HEK293T (cell line): Measurements from ENCODE around the gene PPP6R1.

Source experiments
- CTCF ChIA-PET: fragments of 350-600 bp; formaldehyde crosslinking; extraction: SDS; loops from one replicate; lab custom pipeline; 2021; ENCODE audit warnings: antibody characterized with exemption, inconsistent platforms; lab: Yijun Ruan, JAX
- POLR2A ChIA-PET: fragments of 350-600 bp; formaldehyde crosslinking; extraction: SDS; loops from one replicate; lab custom pipeline; 2020; ENCODE audit warnings: antibody characterized with exemption, inconsistent platforms; lab: Yijun Ruan, JAX
- DNase-seq: peaks from one replicate; pipeline ENCODE4 v3.0.0; 2012; ENCODE audit warnings: mixed read lengths; ENCODE audit errors: extremely low spot score
- ARNT ChIP-seq: fragments of 450-650 bp; IDR thresholded peaks from 2 replicates; pipeline ENCODE4 v1.6.1; 2017; ENCODE audit warnings: mild to moderate bottlenecking
- BHLHE40 ChIP-seq: fragments of 450-650 bp; IDR thresholded peaks from 2 replicates; pipeline ENCODE4 v1.6.1; 2016; ENCODE audit warnings: mild to moderate bottlenecking, moderate library complexity, borderline replicate concordance
- CTBP1 ChIP-seq: fragments of 450-650 bp; IDR thresholded peaks from 2 replicates; pipeline ENCODE4 v1.6.1; 2016; ENCODE audit warnings: borderline replicate concordance
- ELF4 ChIP-seq: fragments of 450-650 bp; IDR thresholded peaks from 2 replicates; pipeline ENCODE4 v1.6.1; 2017; ENCODE audit warnings: antibody characterized with exemption
- FOXA1 ChIP-seq: fragments of 450-650 bp; IDR thresholded peaks from 2 replicates; pipeline ENCODE4 v1.6.1; 2016; ENCODE audit warnings: mild to moderate bottlenecking
- FOXK2 ChIP-seq: fragments of 450-650 bp; IDR thresholded peaks from 2 replicates; pipeline ENCODE4 v1.6.1; 2016; ENCODE audit warnings: mild to moderate bottlenecking
- FOXM1 ChIP-seq: fragments of 450-650 bp; IDR thresholded peaks from 2 replicates; pipeline ENCODE4 v1.6.1; 2017; ENCODE audit warnings: mild to moderate bottlenecking, borderline replicate concordance
- HDGF ChIP-seq: fragments of 450-650 bp; IDR thresholded peaks from 2 replicates; pipeline ENCODE4 v1.6.1; 2017; ENCODE audit warnings: antibody characterized with exemption, borderline replicate concordance
- L3MBTL2 ChIP-seq: fragments of 450-650 bp; conservative IDR thresholded peaks from 2 replicates; pipeline ENCODE4 v1.6.1; 2016; ENCODE audit warnings: mild to moderate bottlenecking
- LEF1 ChIP-seq: fragments of 450-650 bp; IDR thresholded peaks from 2 replicates; pipeline ENCODE4 v1.6.1; 2017; ENCODE audit warnings: mild to moderate bottlenecking, borderline replicate concordance
- NFRKB ChIP-seq: fragments of 450-650 bp; IDR thresholded peaks from 2 replicates; pipeline ENCODE4 v1.6.1; 2016; ENCODE audit warnings: mild to moderate bottlenecking, moderate library complexity
- SP1 ChIP-seq: fragments of 450-650 bp; IDR thresholded peaks from 2 replicates; pipeline ENCODE4 v1.6.1; 2017
- SUZ12 ChIP-seq: fragments of 450-650 bp; IDR thresholded peaks from 2 replicates; pipeline ENCODE4 v1.6.1; 2016; ENCODE audit warnings: mild to moderate bottlenecking
- TARDBP ChIP-seq: fragments of 450-650 bp; IDR thresholded peaks from 2 replicates; pipeline ENCODE4 v1.6.1; 2016
- ZNF384 ChIP-seq: fragments of 450-650 bp; IDR thresholded peaks from 2 replicates; pipeline ENCODE4 v1.6.1; 2016
- TF ChIP-seq, protein P1 (sequence below): fragments of 450-650 bp; IDR thresholded peaks from 2 replicates; pipeline ENCODE4 v1.6.1; 2016

Gene PPP6R1

DNA sequence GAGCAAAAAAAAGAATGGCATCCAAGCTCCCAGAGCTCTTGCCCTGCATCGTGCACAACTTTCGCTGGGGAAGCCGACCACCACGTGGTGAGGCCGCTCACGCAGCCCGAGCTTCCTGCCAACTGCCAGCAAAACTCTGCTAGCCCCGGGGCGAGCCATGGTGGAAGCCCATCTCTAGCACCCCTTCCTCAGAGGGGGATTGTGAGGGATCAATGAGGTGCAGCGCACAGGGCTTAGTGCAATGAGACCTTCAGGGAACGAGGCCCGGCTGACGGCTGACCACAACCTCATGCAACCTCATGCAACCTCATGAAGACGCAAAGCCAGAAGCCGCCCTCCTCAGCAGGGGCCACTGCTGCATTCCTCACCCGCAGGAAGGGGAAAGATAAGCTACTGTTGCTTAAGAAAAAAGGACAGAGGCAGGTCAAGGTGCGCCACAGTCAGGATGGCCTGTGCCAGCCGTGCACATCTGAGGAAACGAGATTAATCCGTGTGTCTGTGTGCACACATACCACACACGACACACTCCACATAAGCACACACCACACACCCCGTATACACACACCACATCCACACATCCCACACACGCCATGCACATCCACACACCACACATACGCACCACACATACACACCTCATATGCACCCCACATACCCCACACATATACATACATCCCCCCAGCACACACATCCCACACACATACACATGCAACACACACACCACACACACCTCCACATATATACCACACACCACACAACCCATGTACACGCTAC, 11.5 kb upstream of the PPP6R1 start:
- POLR2A ChIA-PET: interaction anchor here (1.5 to 2.1 kb wide), 2 partner anchors 9 to 11 kb away, joined by 5 to 7 read pairs; partner anchors contain the start of gene PPP6R1
- TF ChIP-seq ELF4 (no peak), L3MBTL2 (no peak), FOXA1 (no peak), TARDBP (peak; percentile 81)
- CTCF ChIA-PET: no interaction called here
- no peak for DNase-seq

GRCh38 chr19:55269299-55269698, 10.5 kb upstream of the PPP6R1 start:
- ChIA-PET CTCF (interaction anchor here (0.6 kb wide), 1 partner anchor 1040 kb away, joined by 3 read pairs; no protein-coding TSS in a partner anchor), POLR2A (interaction anchor here (1.5 kb wide), 1 partner anchor 10 kb away, joined by 7 read pairs; the partner anchor contains the start of gene PPP6R1)
- no peak for DNase-seq
- TF ChIP-seq NFRKB: no peak
- TF ChIP-seq LEF1: no peak
- TF ChIP-seq FOXM1: no peak
- TF ChIP-seq FOXA1: no peak
- TF ChIP-seq ARNT: no peak
- TF ChIP-seq L3MBTL2: no peak
- no peak for TF ChIP-seq TARDBP
- TF ChIP-seq, protein P1, sequence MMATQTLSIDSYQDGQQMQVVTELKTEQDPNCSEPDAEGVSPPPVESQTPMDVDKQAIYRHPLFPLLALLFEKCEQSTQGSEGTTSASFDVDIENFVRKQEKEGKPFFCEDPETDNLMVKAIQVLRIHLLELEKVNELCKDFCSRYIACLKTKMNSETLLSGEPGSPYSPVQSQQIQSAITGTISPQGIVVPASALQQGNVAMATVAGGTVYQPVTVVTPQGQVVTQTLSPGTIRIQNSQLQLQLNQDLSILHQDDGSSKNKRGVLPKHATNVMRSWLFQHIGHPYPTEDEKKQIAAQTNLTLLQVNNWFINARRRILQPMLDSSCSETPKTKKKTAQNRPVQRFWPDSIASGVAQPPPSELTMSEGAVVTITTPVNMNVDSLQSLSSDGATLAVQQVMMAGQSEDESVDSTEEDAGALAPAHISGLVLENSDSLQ: no peak
- no peak for TF ChIP-seq ELF4
- TF ChIP-seq SP1: no peak
- no peak for TF ChIP-seq SUZ12
- TF ChIP-seq FOXK2: no peak
- TF ChIP-seq BHLHE40: no peak
- no peak for TF ChIP-seq CTBP1
- TF ChIP-seq HDGF: no peak

DNA sequence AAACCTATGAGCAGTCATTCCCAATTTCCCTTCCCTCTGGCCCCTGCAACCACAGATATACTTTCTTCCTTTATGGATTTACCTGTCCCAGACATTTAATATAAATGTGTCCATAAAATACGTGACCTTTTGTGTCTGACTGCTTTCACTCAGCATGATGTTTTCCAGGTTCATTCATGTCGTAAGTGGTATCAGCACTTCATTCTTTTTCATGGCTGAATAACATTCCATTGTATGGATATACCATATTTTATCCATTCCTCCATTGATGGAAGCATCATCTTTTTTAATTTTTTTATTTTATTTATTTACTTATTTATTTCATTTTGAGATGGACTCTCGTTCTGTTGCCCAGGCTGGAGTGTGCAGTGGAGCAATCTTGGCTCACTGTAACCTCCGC, 8.0 kb upstream of the PPP6R1 start:
- ChIA-PET POLR2A (no interaction called here), CTCF (no interaction called here)
- DNase-seq: no peak
- TF ChIP-seq FOXM1 (no peak), FOXK2 (no peak), BHLHE40 (no peak), SUZ12 (no peak), L3MBTL2 (no peak), ZNF384 (no peak)

- ChIA-PET CTCF (no interaction called here), POLR2A (no interaction called here)
These were observed 7.6 kb upstream of the PPP6R1 start for GRCh38 chr19:55266404-55266803.

GRCh38 chr19:55265723-55266386, 7.0 kb upstream of the PPP6R1 start:
- no peak for DNase-seq
- TF ChIP-seq FOXA1 (no peak), ZNF384 (no peak), ELF4 (no peak), SUZ12 (no peak), NFRKB (no peak), SP1 (no peak), CTBP1 (no peak), BHLHE40 (no peak), FOXM1 (no peak)
- ChIA-PET CTCF (no interaction called here), POLR2A (no interaction called here)

More at GRCh38 chr19:55266404-55266803, 7.6 kb upstream of the PPP6R1 start:
- TF ChIP-seq LEF1 (no peak), FOXK2 (no peak), L3MBTL2 (no peak), TARDBP (no peak), SUZ12 (no peak), FOXM1 (no peak)
- TF ChIP-seq, protein P1: no peak
- DNase-seq: no peak

DNA sequence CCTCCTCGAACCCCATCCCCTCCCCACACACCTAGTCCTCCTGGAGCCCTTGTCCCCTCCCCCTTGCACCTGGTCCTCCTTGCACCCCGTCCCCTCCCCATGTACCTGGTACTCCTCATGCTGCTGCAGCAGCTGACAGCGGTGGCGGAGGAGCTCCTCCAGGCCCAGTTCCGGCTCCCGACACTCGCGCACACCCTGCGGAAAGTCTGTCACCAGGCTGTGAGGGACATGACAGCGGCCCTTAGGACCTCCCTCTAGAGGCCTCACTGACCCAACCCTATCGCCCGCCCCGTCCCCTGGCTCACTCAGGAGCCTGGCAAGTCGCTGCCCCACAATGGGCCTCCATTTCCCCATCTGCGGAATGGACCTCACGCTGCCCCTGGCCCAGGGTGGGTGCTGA, 6.4 kb upstream of the PPP6R1 start:
- DNase-seq: no peak
- ChIA-PET CTCF (no interaction called here), POLR2A (no interaction called here)
- no peak for TF ChIP-seq SP1
- TF ChIP-seq FOXK2: no peak
- TF ChIP-seq BHLHE40: no peak
- no peak for TF ChIP-seq CTBP1

- no peak for TF ChIP-seq NFRKB
- TF ChIP-seq, protein P1: no peak
- TF ChIP-seq FOXM1: no peak
- TF ChIP-seq FOXA1: no peak
- no peak for TF ChIP-seq ELF4
- TF ChIP-seq ZNF384: no peak
- no peak for TF ChIP-seq CTBP1
- TF ChIP-seq L3MBTL2: no peak
- CTCF ChIA-PET: no interaction called here
- POLR2A ChIA-PET: no interaction called here
These were observed 5.7 kb upstream of the PPP6R1 start for GRCh38 chr19:55264531-55264930.

More at GRCh38 chr19:55264531-55264930, 5.7 kb upstream of the PPP6R1 start:
- no peak for DNase-seq
